HEK293 (cell line): ENCODE measurements around the gene ALPK3.
A peak's percentile ranks its signal among the peaks of the same experiment; 100 is the strongest.

ENCODE experiments used
- CTCF ChIA-PET: fragments of 350-600 bp; formaldehyde crosslinking; extraction: SDS; loops from one replicate; lab custom pipeline; 2021; ENCODE audit warnings: antibody characterized with exemption; lab: Yijun Ruan, JAX
- POLR2A ChIA-PET: fragments of 300-600 bp; formaldehyde crosslinking; extraction: SDS; loops from one replicate; lab custom pipeline; 2020; ENCODE audit warnings: antibody characterized with exemption, inconsistent platforms; lab: Yijun Ruan, JAX
- H3K27ac ChIP-seq: fragments of 200-500 bp; sonication (Bioruptor generic); 2 replicates; pipeline ENCODE4 v1.5.1; 2014; ENCODE audit warnings: low read depth, low read length, control low read depth, inconsistent platforms; ENCODE audit errors: extremely low read depth
- H3K36me3 ChIP-seq, 2 experiments: fragments of 200-500 bp in 1 of 2; sonication (Bioruptor generic) in 1 of 2; 1 replicate in 1 of 2; 2 replicates in 1 of 2; pipeline ENCODE4 v1.5.1; 2014 to 2017; ENCODE audit warnings: inconsistent platforms in 2 of 2, low read length in 2 of 2; ENCODE audit not compliant: control insufficient read depth in 2 of 2, insufficient read depth in 1 of 2
- H3K4me1 ChIP-seq: fragments of 200-500 bp; sonication (Bioruptor generic); 2 replicates; pipeline ENCODE4 v1.5.1; 2014; ENCODE audit warnings: mild to moderate bottlenecking, low read length, inconsistent platforms; ENCODE audit not compliant: control insufficient read depth, insufficient read depth
- H3K4me3 ChIP-seq: 2 replicates; pipeline ENCODE4 v1.5.1; 2011; ENCODE audit warnings: low read depth, mild to moderate bottlenecking, control low read depth, low read length, moderate library complexity
- H3K9me3 ChIP-seq: fragments of 200-500 bp; sonication (Bioruptor generic); 2 replicates; pipeline ENCODE4 v1.5.1; 2014; ENCODE audit warnings: low read depth, low read length, inconsistent platforms; ENCODE audit not compliant: control insufficient read depth, insufficient read depth
- BCL11B ChIP-seq: fragments of 450-650 bp; formaldehyde crosslinking; IDR thresholded peaks from 2 replicates; pipeline ENCODE4 v1.5.1; 2016; ENCODE audit warnings: low read depth, missing biosample characterization, missing genetic modification characterization
- HOXA7 ChIP-seq: sonication (generic); formaldehyde crosslinking; IDR thresholded peaks from 2 replicates; pipeline ENCODE4 v1.8.1; 2022; ENCODE audit warnings: missing genetic modification reagents, borderline replicate concordance
- KLF8 ChIP-seq: fragments of 450-650 bp; formaldehyde crosslinking; IDR thresholded peaks from 2 replicates; pipeline ENCODE4 v1.5.1; 2016; ENCODE audit warnings: missing biosample characterization, missing genetic modification characterization
- MYNN ChIP-seq: fragments of 450-650 bp; formaldehyde crosslinking; IDR thresholded peaks from 2 replicates; pipeline ENCODE4 v1.5.1; 2016; ENCODE audit warnings: missing biosample characterization, missing genetic modification characterization, borderline replicate concordance
- PRDM1 ChIP-seq: fragments of 450-650 bp; formaldehyde crosslinking; IDR thresholded peaks from 2 replicates; pipeline ENCODE4; 2016; ENCODE audit warnings: missing biosample characterization, missing genetic modification characterization
- SCRT2 ChIP-seq: fragments of 450-650 bp; formaldehyde crosslinking; IDR thresholded peaks from 2 replicates; pipeline ENCODE4 v1.5.1; 2016; ENCODE audit warnings: missing biosample characterization, missing genetic modification characterization
- TCF7L2 ChIP-seq: IDR thresholded peaks from 2 replicates; pipeline ENCODE4 v1.6.1; 2011; ENCODE audit warnings: low read depth, mild to moderate bottlenecking, inconsistent platforms, low read length, moderate library complexity, borderline replicate concordance
- ZBTB17 ChIP-seq: fragments of 450-650 bp; formaldehyde crosslinking; IDR thresholded peaks from 2 replicates; pipeline ENCODE4 v1.5.1; 2016; ENCODE audit warnings: missing biosample characterization, missing genetic modification characterization
- ZFP3 ChIP-seq: fragments of 450-650 bp; formaldehyde crosslinking; IDR thresholded peaks from 2 replicates; pipeline ENCODE4 v1.5.1; 2016; ENCODE audit warnings: low read depth, missing biosample characterization, missing genetic modification characterization
- ZNF202 ChIP-seq: fragments of 450-650 bp; formaldehyde crosslinking; IDR thresholded peaks from 2 replicates; pipeline ENCODE4 v1.5.1; 2016; ENCODE audit warnings: missing biosample characterization, missing genetic modification characterization, borderline replicate concordance
- ZNF433 ChIP-seq: fragments of 450-650 bp; formaldehyde crosslinking; IDR thresholded peaks from 2 replicates; pipeline ENCODE4 v1.5.1; 2016; ENCODE audit warnings: missing biosample characterization, missing genetic modification characterization, low read depth
- ZNF560 ChIP-seq: fragments of 450-650 bp; formaldehyde crosslinking; IDR thresholded peaks from 2 replicates; pipeline ENCODE4 v1.5.1; 2017; ENCODE audit warnings: missing biosample characterization, missing genetic modification characterization, borderline replicate concordance
- ZNF561 ChIP-seq: fragments of 450-650 bp; IDR thresholded peaks from 2 replicates; pipeline ENCODE4 v1.5.1; 2018; ENCODE audit warnings: missing biosample characterization, missing genetic modification characterization, borderline replicate concordance
- ZNF585B ChIP-seq: fragments of 450-650 bp; formaldehyde crosslinking; IDR thresholded peaks from 2 replicates; pipeline ENCODE4 v1.5.1; 2016; ENCODE audit warnings: missing biosample characterization, missing genetic modification characterization
- ZNF610 ChIP-seq: fragments of 450-650 bp; formaldehyde crosslinking; IDR thresholded peaks from 2 replicates; pipeline ENCODE4 v1.5.1; 2016; ENCODE audit warnings: missing biosample characterization, missing genetic modification characterization, borderline replicate concordance
- ZNF623 ChIP-seq: fragments of 450-650 bp; formaldehyde crosslinking; IDR thresholded peaks from 2 replicates; pipeline ENCODE4 v1.5.1; 2016; ENCODE audit warnings: missing biosample characterization, missing genetic modification characterization
- ZNF791 ChIP-seq: fragments of 450-650 bp; formaldehyde crosslinking; IDR thresholded peaks from 2 replicates; pipeline ENCODE4 v1.5.1; 2016; ENCODE audit warnings: missing biosample characterization, missing genetic modification characterization
- ZNF830 ChIP-seq: fragments of 450-650 bp; IDR thresholded peaks from 2 replicates; pipeline ENCODE4 v1.5.0; 2018; ENCODE audit warnings: missing biosample characterization, missing genetic modification characterization, low read depth, mild to moderate bottlenecking, moderate library complexity
- TF ChIP-seq, protein P1 (sequence below): fragments of 450-650 bp; formaldehyde crosslinking; IDR thresholded peaks from 2 replicates; pipeline ENCODE4 v1.5.1; 2016; ENCODE audit warnings: missing biosample characterization, missing genetic modification characterization
- TF ChIP-seq, protein P2 (sequence below): IDR thresholded peaks from 2 replicates; pipeline ENCODE4 v1.6.1; 2011; ENCODE audit warnings: mild to moderate bottlenecking, low read depth, low read length, borderline replicate concordance
- TF ChIP-seq, protein P3 (sequence below): fragments of 450-650 bp; formaldehyde crosslinking; IDR thresholded peaks from 2 replicates; pipeline ENCODE4; 2016; ENCODE audit warnings: missing biosample characterization, missing genetic modification characterization
- TF ChIP-seq, protein P4 (sequence below): fragments of 450-650 bp; formaldehyde crosslinking; IDR thresholded peaks from 2 replicates; pipeline ENCODE4 v1.5.1; 2016; ENCODE audit warnings: missing biosample characterization, missing genetic modification characterization

The ALPK3 gene

DNA sequence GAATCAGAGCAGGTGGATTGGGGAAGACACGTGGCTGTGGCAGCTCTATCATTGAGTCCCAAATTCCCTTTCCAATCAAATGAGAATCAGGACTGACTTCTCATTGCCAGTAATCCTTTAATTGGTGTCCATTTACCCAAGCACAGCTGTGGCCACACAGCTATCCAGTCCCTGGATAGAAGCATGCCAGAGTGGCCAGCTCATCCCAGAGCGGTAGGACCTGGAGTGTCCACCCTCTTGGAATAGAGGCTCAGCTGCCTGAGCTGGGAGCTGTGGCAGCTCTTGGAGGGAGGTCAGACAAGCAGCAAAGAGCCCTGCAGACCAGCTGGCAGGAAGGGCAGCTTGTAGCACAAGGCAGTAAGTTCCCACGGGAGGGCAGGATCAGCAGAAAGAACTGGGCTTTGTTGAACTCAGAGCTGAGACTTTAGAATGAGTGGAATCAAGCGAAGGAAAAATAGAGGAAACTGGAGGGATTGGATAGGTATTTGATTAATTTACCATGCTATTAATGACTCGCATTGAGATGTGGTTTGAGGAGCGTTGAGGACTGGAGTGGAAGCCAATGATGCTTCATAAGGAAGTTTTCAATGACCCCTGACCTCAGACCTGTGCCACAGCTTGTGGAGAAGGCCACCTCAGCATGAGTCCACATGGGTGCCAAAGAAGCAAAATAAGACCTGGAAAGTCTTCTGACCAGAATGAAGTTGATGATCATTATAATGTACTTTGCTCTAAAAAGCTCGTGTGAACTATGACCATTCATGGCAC, 6.9 kb upstream of the ALPK3 start:
- H3K9me3 ChIP-seq = no peaks in the 10 kb centered on the region
- no peak overlapping the region for H3K27ac ChIP-seq
- no peaks in the 10 kb centered on the region for H3K4me1 ChIP-seq
- H3K36me3 ChIP-seq = peaks cover 0 to 5% of the 10 kb centered on the region in 2 experiments; a peak in 1 of 3 replicates
- H3K4me3 ChIP-seq = no peak overlapping the region
- CTCF ChIA-PET = interaction anchor here (0.6 to 1.8 kb wide), 5 partner anchors 9 to 211 kb away, joined by 3 to 6 read pairs (median 3); no protein-coding TSS in a partner anchor
- TF ChIP-seq ZBTB17 (peak; percentile 95), ZNF433 (tag by site-specific recombination) (no peak)
- TF ChIP-seq, all 188 proteins: peak for 1
- POLR2A ChIA-PET = interaction anchor here (0.8 kb wide), 1 partner anchor 94 kb away, joined by 5 read pairs; the partner anchor contains the start of gene SEC11A

DNA sequence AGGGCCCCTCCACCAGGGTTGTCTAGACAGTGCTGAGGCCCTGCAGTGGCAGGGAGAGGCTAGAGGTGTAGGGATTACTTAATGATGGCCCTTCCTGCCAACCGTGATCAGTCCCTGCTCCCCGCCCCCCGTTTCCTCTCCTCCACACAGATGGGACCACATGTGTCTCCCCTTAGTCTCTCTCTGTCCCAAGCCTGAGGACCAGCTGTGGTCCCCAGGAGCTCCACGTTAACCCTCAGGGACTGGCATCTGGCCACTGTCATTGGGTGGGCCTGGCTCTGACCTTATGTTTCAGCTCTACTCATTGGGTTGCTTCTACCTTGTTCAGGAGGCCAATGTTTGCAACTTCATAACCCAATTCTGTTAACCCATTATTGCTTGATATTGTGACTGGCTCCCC, 6.0 kb upstream of the ALPK3 start:
- ChIA-PET POLR2A (no interaction called here), CTCF (interaction anchor here (0.6 to 1.5 kb wide), 3 partner anchors 8 to 34 kb away, joined by 3 read pairs; no protein-coding TSS in a partner anchor)
- Histone ChIP-seq H3K36me3 (peaks cover 0 to 2% of the 10 kb centered on the region in 2 experiments; a peak in 1 of 3 replicates), H3K4me3 (no peak overlapping the region), H3K27ac (no peak overlapping the region), H3K4me1 (no peaks in the 10 kb centered on the region)
- TF ChIP-seq, protein P1, sequence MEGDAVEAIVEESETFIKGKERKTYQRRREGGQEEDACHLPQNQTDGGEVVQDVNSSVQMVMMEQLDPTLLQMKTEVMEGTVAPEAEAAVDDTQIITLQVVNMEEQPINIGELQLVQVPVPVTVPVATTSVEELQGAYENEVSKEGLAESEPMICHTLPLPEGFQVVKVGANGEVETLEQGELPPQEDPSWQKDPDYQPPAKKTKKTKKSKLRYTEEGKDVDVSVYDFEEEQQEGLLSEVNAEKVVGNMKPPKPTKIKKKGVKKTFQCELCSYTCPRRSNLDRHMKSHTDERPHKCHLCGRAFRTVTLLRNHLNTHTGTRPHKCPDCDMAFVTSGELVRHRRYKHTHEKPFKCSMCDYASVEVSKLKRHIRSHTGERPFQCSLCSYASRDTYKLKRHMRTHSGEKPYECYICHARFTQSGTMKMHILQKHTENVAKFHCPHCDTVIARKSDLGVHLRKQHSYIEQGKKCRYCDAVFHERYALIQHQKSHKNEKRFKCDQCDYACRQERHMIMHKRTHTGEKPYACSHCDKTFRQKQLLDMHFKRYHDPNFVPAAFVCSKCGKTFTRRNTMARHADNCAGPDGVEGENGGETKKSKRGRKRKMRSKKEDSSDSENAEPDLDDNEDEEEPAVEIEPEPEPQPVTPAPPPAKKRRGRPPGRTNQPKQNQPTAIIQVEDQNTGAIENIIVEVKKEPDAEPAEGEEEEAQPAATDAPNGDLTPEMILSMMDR (tag by site-specific recombination) = no peak
- TF ChIP-seq ZNF791 (tag by site-specific recombination) (no peak), ZNF560 (tag by site-specific recombination) (no peak), BCL11B (no peak), ZNF433 (tag by site-specific recombination) (no peak), ZNF830 (no peak), ZNF561 (tag by site-specific recombination) (no peak), PRDM1 (tag by site-specific recombination) (no peak)
- TF ChIP-seq, protein P2, sequence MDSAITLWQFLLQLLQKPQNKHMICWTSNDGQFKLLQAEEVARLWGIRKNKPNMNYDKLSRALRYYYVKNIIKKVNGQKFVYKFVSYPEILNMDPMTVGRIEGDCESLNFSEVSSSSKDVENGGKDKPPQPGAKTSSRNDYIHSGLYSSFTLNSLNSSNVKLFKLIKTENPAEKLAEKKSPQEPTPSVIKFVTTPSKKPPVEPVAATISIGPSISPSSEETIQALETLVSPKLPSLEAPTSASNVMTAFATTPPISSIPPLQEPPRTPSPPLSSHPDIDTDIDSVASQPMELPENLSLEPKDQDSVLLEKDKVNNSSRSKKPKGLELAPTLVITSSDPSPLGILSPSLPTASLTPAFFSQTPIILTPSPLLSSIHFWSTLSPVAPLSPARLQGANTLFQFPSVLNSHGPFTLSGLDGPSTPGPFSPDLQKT = no peak
- TF ChIP-seq, protein P3, sequence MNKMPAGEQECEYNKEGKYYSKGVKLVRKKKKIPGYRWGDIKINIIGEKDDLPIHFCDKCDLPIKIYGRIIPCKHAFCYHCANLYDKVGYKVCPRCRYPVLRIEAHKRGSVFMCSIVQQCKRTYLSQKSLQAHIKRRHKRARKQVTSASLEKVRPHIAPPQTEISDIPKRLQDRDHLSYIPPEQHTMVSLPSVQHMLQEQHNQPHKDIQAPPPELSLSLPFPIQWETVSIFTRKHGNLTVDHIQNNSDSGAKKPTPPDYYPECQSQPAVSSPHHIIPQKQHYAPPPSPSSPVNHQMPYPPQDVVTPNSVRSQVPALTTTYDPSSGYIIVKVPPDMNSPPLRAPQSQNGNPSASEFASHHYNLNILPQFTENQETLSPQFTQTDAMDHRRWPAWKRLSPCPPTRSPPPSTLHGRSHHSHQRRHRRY = no peak
- TF ChIP-seq, all 188 proteins: peak for 0
- H3K9me3 ChIP-seq = no peaks in the 10 kb centered on the region

DNA sequence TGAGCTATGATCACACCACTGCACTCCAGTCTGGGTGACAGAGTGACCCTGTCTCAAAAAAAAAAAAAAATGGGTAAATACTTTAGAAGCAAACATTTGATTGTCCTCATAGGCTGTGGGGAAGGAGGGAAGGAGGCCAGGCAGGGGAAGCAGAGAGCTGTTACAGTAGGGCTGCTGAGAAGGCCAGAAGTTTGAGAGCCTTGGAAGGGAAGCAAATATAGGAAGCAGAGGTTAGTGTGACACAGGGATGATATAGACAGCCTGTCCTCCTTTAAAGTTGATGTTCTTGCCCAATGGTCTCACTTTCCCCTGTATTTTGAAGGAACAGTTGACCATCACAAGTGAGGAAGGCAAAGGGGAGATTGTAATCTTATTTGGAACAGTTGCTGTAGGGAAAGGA, 5.3 kb upstream of the ALPK3 start:
- POLR2A ChIA-PET = interaction anchor here (0.7 kb wide), 1 partner anchor 71 kb away, joined by 3 read pairs; no protein-coding TSS in a partner anchor
- no peak overlapping the region for H3K27ac ChIP-seq
- no peaks in the 10 kb centered on the region; a peak in 1 of 3 replicates for H3K36me3 ChIP-seq
- no peaks in the 10 kb centered on the region for H3K4me1 ChIP-seq
- CTCF ChIA-PET = no interaction called here
- no peak overlapping the region for H3K4me3 ChIP-seq
- no peaks in the 10 kb centered on the region for H3K9me3 ChIP-seq
- TF ChIP-seq TCF7L2 (no peak), ZNF202 (no peak), HOXA7 (CRISPR knock-in tag) (no peak), ZNF610 (no peak), ZFP3 (tag by site-specific recombination) (no peak), ZNF623 (tag by site-specific recombination) (no peak), ZNF585B (tag by site-specific recombination) (no peak), MYNN (tag by site-specific recombination) (no peak), SCRT2 (tag by site-specific recombination) (no peak), KLF8 (no peak)
- TF ChIP-seq, protein P4, sequence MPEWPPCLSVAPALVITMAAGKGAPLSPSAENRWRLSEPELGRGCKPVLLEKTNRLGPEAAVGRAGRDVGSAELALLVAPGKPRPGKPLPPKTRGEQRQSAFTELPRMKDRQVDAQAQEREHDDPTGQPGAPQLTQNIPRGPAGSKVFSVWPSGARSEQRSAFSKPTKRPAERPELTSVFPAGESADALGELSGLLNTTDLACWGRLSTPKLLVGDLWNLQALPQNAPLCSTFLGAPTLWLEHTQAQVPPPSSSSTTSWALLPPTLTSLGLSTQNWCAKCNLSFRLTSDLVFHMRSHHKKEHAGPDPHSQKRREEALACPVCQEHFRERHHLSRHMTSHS (tag by site-specific recombination) = no peak
